H1 (cell line): ENCODE results near the gene PHC2. TPM values are rescaled to one million over a fixed set of nuclear protein-coding genes. Genes with fewer than 3 reads are reported as not detected.

Source experiments
- CTCF ChIA-PET: fragments of 300-600 bp; sonication (Branson Sonifier 250); formaldehyde crosslinking; loops from one replicate; lab custom pipeline; 2021; ENCODE audit not compliant: partially characterized antibody; lab: Charles Lee
- POLR2A ChIA-PET: fragments of 300-600 bp; sonication (Branson Sonifier 250); formaldehyde crosslinking; loops from one replicate; lab custom pipeline; 2021; ENCODE audit warnings: inconsistent platforms; ENCODE audit not compliant: partially characterized antibody; lab: Charles Lee
- DNase-seq, 2 experiments: peaks; one replicate each; pipeline versions ENCODE4 v3.0.0 to v3.0.0-alpha.2; 2010 to 2022; ENCODE audit warnings: low spot score in 2 of 2, low read depth in 1 of 2, mixed read lengths in 1 of 2
- FAIRE-seq: peaks from 2 replicates; lab custom pipeline; 2011; peaks lifted over from hg19 to GRCh38; lab: Jason Lieb, UNC
- H2AFZ ChIP-seq: 2 replicates; pipeline ENCODE4 v1.8.1; 2012; ENCODE audit warnings: low read length, inconsistent platforms
- H2AK5ac ChIP-seq: 2 replicates; pipeline ENCODE4 v1.6.1; 2013; ENCODE audit warnings: low read depth, low read length
- H2BK120ac ChIP-seq: replicated peaks from 2 replicates; pipeline ENCODE3; 2013; ENCODE audit warnings: low read depth, low read length, inconsistent platforms
- H2BK12ac ChIP-seq: 2 replicates; pipeline ENCODE4 v1.6.1; 2013; ENCODE audit warnings: low read depth, low read length
- H2BK15ac ChIP-seq: 2 replicates; pipeline ENCODE4 v1.6.1; 2013; ENCODE audit warnings: low read length
- H2BK20ac ChIP-seq: 2 replicates; pipeline ENCODE4 v1.6.1; 2013; ENCODE audit warnings: low read length
- H2BK5ac ChIP-seq: 2 replicates; pipeline ENCODE4 v1.6.1; 2013; ENCODE audit warnings: low read depth, low read length
- H3K14ac ChIP-seq: 2 replicates; pipeline ENCODE4 v1.6.1; 2013; ENCODE audit warnings: inconsistent platforms; ENCODE audit not compliant: insufficient read length
- H3K18ac ChIP-seq: 2 replicates; pipeline ENCODE4 v1.6.1; 2013; ENCODE audit warnings: low read length; ENCODE audit errors: extremely low read depth
- H3K23ac ChIP-seq: 2 replicates; pipeline ENCODE4 v1.6.1; 2013; ENCODE audit warnings: inconsistent platforms; ENCODE audit not compliant: insufficient read length
- H3K23me2 ChIP-seq: 2 replicates; pipeline ENCODE4 v1.6.1; 2013; ENCODE audit warnings: low read depth, low read length
- H3K27ac ChIP-seq: 2 replicates; pipeline ENCODE4 v1.6.1; 2011; ENCODE audit warnings: low read depth, low read length, inconsistent platforms
- H3K27me3 ChIP-seq, 4 experiments: replicated peaks in 1 of 4; 1 replicate in 1 of 4; 2 replicates in 3 of 4; pipeline versions ENCODE4 v1.6.1 to v1.8.1; 2011 to 2013; ENCODE audit warnings: low read length in 3 of 4, mild to moderate bottlenecking in 3 of 4, inconsistent platforms in 2 of 4, mixed read lengths in 2 of 4, moderate library complexity in 1 of 4; ENCODE audit not compliant: control insufficient read depth in 3 of 4, insufficient read depth in 3 of 4; ENCODE audit errors: extremely low read depth in 1 of 4
- H3K36me3 ChIP-seq, 4 experiments: 2 replicates each; pipeline versions ENCODE4 v1.6.1 to v1.8.1; 2011 to 2013; ENCODE audit warnings: mild to moderate bottlenecking in 4 of 4, low read length in 3 of 4, moderate library complexity in 2 of 4, control low read depth in 1 of 4, inconsistent platforms in 1 of 4; ENCODE audit not compliant: insufficient read depth in 4 of 4, control insufficient read depth in 2 of 4
- H3K4ac ChIP-seq: replicated peaks from 2 replicates; pipeline ENCODE3; 2013; ENCODE audit warnings: low read length, low read depth, mixed read lengths, inconsistent platforms; ENCODE audit not compliant: insufficient read length
- H3K4me1 ChIP-seq, 4 experiments: replicated peaks in 1 of 4; 1 replicate in 1 of 4; 2 replicates in 3 of 4; pipeline versions ENCODE4 v1.6.1 to v1.8.1; 2011 to 2013; ENCODE audit warnings: low read length in 3 of 4, inconsistent platforms in 2 of 4, mixed read lengths in 1 of 4; ENCODE audit not compliant: insufficient read depth in 4 of 4, control insufficient read depth in 3 of 4
- H3K4me2 ChIP-seq, 2 experiments: 2 replicates each; pipeline versions ENCODE4 v1.6.1 to v1.8.1; 2011 to 2013; ENCODE audit warnings: low read depth in 2 of 2, low read length in 2 of 2, control low read depth in 1 of 2, inconsistent platforms in 1 of 2, mild to moderate bottlenecking in 1 of 2; ENCODE audit not compliant: insufficient read depth in 1 of 2
- H3K4me3 ChIP-seq, 4 experiments: fragments of 200-600, 300-600 bp in 1 of 4; sonication (generic), shearing (Covaris generic), sonication (Bioruptor Twin) in 1 of 4; 2 replicates each; pipeline versions ENCODE4 v1.5.1 to v1.8.1; 2011 to 2016; ENCODE audit warnings: low read length in 4 of 4, low read depth in 3 of 4, control low read depth in 2 of 4, inconsistent platforms in 2 of 4, mild to moderate bottlenecking in 2 of 4, mixed read lengths in 1 of 4, moderate library complexity in 1 of 4; ENCODE audit not compliant: insufficient read depth in 2 of 4; ENCODE audit errors: extremely low read depth in 1 of 4
- H3K56ac ChIP-seq: replicated peaks from 2 replicates; pipeline ENCODE3; 2013; ENCODE audit warnings: low read depth, mild to moderate bottlenecking, mixed read lengths, low read length, inconsistent platforms; ENCODE audit not compliant: insufficient read length
- H3K79me1 ChIP-seq: 2 replicates; pipeline ENCODE4 v1.6.1; 2013; ENCODE audit warnings: low read depth, low read length, control low read depth
- H3K79me2 ChIP-seq, 2 experiments: 2 replicates each; pipeline versions ENCODE4 v1.6.1 to v1.8.1; 2012 to 2013; ENCODE audit warnings: low read length in 2 of 2, mild to moderate bottlenecking in 2 of 2, inconsistent platforms in 1 of 2; ENCODE audit not compliant: insufficient read depth in 2 of 2, control insufficient read depth in 1 of 2
- H3K9ac ChIP-seq, 4 experiments: replicated peaks in 1 of 4; 1 replicate in 1 of 4; 2 replicates in 3 of 4; pipeline versions ENCODE4 v1.6.1 to v1.8.1; 2011 to 2013; ENCODE audit warnings: low read depth in 3 of 4, low read length in 3 of 4, control low read depth in 2 of 4, mild to moderate bottlenecking in 2 of 4, moderate library complexity in 2 of 4, inconsistent platforms in 1 of 4; ENCODE audit errors: extremely low read depth in 1 of 4
- H3K9me3 ChIP-seq, 2 experiments: 2 replicates each; pipeline versions ENCODE4 v1.6.1 to v1.8.1; 2012 to 2013; ENCODE audit warnings: mild to moderate bottlenecking in 2 of 2, moderate library complexity in 2 of 2, control low read depth in 1 of 2, inconsistent platforms in 1 of 2, low read depth in 1 of 2, low read length in 1 of 2, mixed read lengths in 1 of 2; ENCODE audit not compliant: insufficient read depth in 2 of 2
- H4K20me1 ChIP-seq, 2 experiments: replicated peaks in 1 of 2; 2 replicates each; pipeline versions ENCODE3 to v1.8.1; 2011 to 2013; ENCODE audit warnings: inconsistent platforms in 2 of 2, low read length in 2 of 2, mild to moderate bottlenecking in 1 of 2; ENCODE audit not compliant: insufficient read depth in 2 of 2, control insufficient read depth in 1 of 2
- H4K5ac ChIP-seq: 2 replicates; pipeline ENCODE4 v1.6.1; 2013; ENCODE audit warnings: low read length, low read depth, mixed read lengths, inconsistent platforms; ENCODE audit not compliant: insufficient read length
- H4K8ac ChIP-seq: 2 replicates; pipeline ENCODE4 v1.8.0; 2013; ENCODE audit warnings: mild to moderate bottlenecking, moderate library complexity, low read length, inconsistent platforms; ENCODE audit not compliant: insufficient read depth; ENCODE audit errors: extremely low read depth
- H4K91ac ChIP-seq: replicated peaks from 2 replicates; pipeline ENCODE3; 2013; ENCODE audit warnings: low read length, mixed read lengths, inconsistent platforms; ENCODE audit not compliant: insufficient read length
- BCL11A ChIP-seq, 2 experiments: IDR thresholded peaks; one replicate each; pipeline ENCODE4 v1.6.1; 2011; ENCODE audit warnings: low read depth in 2 of 2, low read length in 2 of 2, mild to moderate bottlenecking in 2 of 2
- BRCA1 ChIP-seq: IDR thresholded peaks from 2 replicates; pipeline ENCODE4 v1.6.1; 2012; ENCODE audit warnings: low read depth, low read length, improper control_type of control experiment
- CBX5 ChIP-seq: fragments of 300-800, 300-1000 bp; sonication (generic); IDR thresholded peaks from 2 replicates; pipeline ENCODE4 v1.7.1; 2016; ENCODE audit warnings: antibody characterized with exemption, low read length, low read depth
- HDAC2 ChIP-seq, 2 experiments: fragments of 300-600 bp in 1 of 2; sonication (generic) in 1 of 2; IDR thresholded peaks; 2 replicates each; pipeline ENCODE4 v1.6.1; 2011 to 2012; ENCODE audit warnings: low read depth in 2 of 2, low read length in 2 of 2, mild to moderate bottlenecking in 2 of 2, moderate library complexity in 2 of 2, borderline replicate concordance in 1 of 2, inconsistent platforms in 1 of 2
- JUN ChIP-seq: IDR thresholded peaks from 2 replicates; pipeline ENCODE4 v1.6.1; 2011; ENCODE audit warnings: low read depth, mild to moderate bottlenecking, improper control_type of control experiment, low read length
- MAFK ChIP-seq: IDR thresholded peaks from 2 replicates; pipeline ENCODE4 v1.6.1; 2012; ENCODE audit warnings: low read depth, mild to moderate bottlenecking, improper control_type of control experiment, low read length
- SIN3A ChIP-seq, 2 experiments: IDR thresholded peaks in 1 of 2; conservative IDR thresholded peaks in 1 of 2; 2 replicates each; pipeline ENCODE4 v1.6.1; 2011 to 2012; ENCODE audit warnings: low read length in 2 of 2, improper control_type of control experiment in 1 of 2, low read depth in 1 of 2, mild to moderate bottlenecking in 1 of 2
- SUZ12 ChIP-seq: fragments of 200-600 bp; sonication (generic); IDR thresholded peaks from 2 replicates; pipeline ENCODE4 v1.6.1; 2012; ENCODE audit warnings: mild to moderate bottlenecking, inconsistent platforms, low read length, moderate library complexity, mixed read lengths
- WGBS, 2 experiments: shearing (Covaris generic) in 1 of 2; methylation state at CpG; one replicate each; pipeline versions ENCODE4 v1.1.6 to v1.1.7; 2013 to 2015; ENCODE audit warnings: low lambda C conversion rate in 2 of 2, mixed read lengths in 2 of 2, inconsistent platforms in 1 of 2, low coverage in 1 of 2, missing lambda C conversion rate in 1 of 2; ENCODE audit not compliant: insufficient replicate concordance in 2 of 2, insufficient coverage in 1 of 2, insufficient read length in 1 of 2; ENCODE audit errors: extremely low coverage in 1 of 2, missing lambda C conversion rate in 1 of 2; 5-methylcytosine and 5-hydroxymethylcytosine counted together
- polyA plus RNA-seq, 7 experiments: library from polyadenylated mRNA; depleted of rRNA in 3 of 7; stranded (reverse) in 5 of 7; unstranded in 2 of 7; fragments of >200 nt in 5 of 7; fragments of 200-250 nt in 2 of 7; gene quantifications; 1 replicate in 5 of 7; 2 replicates in 1 of 7; 4 replicates in 1 of 7; pipeline versions ENCODE4 v1.2.1 to v1.2.3, GENCODE V29; 2011 to 2013; ENCODE audit warnings: missing spikeins in 2 of 7, mixed read lengths in 2 of 7
- total RNA-seq: library from RNA; stranded (reverse); fragmentation: NEBNext Ultra II Directional; extraction: Animal tissue kit (Norgen Biotek cat#: 25700); gene quantifications from 2 replicates; pipeline ENCODE4 v1.2.1, GENCODE V29; 2021
- TF ChIP-seq, protein P1 (sequence below): IDR thresholded peaks from 2 replicates; pipeline ENCODE4 v1.6.1; 2011; ENCODE audit warnings: low read depth, mild to moderate bottlenecking, low read length; ENCODE audit not compliant: insufficient read depth

PHC2 gene
- total and polyA plus RNA-seq, 2 of the 8 experiments (the other 6 are each of a cell fraction or from before 2014, with no cell fraction given): 5.6 to 14.2 TPM

DNA sequence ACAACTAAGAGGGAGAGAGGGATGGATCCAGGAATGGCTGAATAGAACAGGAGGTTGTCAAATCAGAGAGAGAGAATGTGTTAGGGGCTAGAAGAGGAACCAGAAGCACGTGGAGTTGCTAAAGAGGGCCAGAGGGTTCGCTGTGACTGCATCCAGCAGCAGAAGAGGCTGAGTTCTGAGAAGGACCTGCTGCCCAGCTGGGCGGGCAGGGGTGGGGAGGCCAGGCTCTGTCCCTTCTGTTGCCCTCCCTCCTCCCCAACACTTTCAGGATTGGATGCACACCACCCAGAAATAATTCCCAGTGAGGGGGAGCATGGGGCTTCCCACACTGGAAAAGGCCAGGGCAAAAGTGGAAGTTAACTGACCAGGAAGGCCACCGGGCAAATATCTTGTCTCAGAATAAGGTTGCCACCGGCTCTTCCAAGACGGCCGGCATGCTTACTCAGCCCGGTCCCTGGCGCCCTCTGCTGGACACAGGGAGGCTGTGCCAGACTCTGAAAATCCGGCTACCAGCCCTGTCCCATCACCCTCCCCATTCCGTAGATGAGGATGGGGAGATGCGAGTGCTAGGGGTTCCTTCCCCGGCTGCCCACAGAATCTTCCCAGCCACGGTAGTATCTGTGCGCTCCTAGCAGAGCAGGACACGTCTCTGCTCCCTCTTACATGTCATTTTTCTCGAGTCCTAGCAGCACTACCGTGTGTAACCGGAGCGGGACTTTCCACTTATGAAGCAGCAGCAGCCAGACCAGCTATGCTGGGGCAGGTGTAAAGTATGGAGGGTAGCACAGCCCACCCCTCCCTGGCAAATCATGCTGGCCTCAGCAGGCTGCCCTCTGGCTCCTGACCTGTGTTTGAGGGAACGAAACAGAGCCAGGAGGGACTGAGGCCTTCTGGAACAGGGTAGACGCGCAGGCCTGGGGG lies 63.1 kb downstream of the PHC2 start:
- DNase-seq (peak; percentile 58 to 95), FAIRE-seq (no peak)
- peaks cover 2% of the 10 kb centered on the region; the same call in 1 of the 2 replicates for H3K23me2 ChIP-seq
- no peak overlapping the region for H3K18ac ChIP-seq
- no peak overlapping the region for H3K27ac ChIP-seq
- peak overlapping the region; percentile 85; the same call in 1 of the 2 replicates for H2BK12ac ChIP-seq
- no peak overlapping the region for H3K56ac ChIP-seq
- peak overlapping the region; percentile 73; the same call in 1 of the 2 replicates for H4K8ac ChIP-seq
- H3K4me1 ChIP-seq: peaks cover 13 to 29% (median 18%) of the 10 kb centered on the region in 4 experiments
- H3K14ac ChIP-seq: no peak overlapping the region
- H3K4me2 ChIP-seq: peak overlapping the region in 1 of 2 experiments; percentile 18; a peak in 1 of 4 replicates
- peak overlapping the region; percentile 10; the same call in 1 of the 2 replicates for H2BK5ac ChIP-seq
- H2BK120ac ChIP-seq: no peak overlapping the region
- no peak overlapping the region for H2AK5ac ChIP-seq
- H3K79me2 ChIP-seq: no peaks in the 10 kb centered on the region
- no peak overlapping the region for H4K91ac ChIP-seq
- no peak overlapping the region for H2BK20ac ChIP-seq
- H3K4me3 ChIP-seq: no peak overlapping the region
- CTCF ChIA-PET: interaction anchor here (0.6 to 10.1 kb wide), 29 partner anchors 9 to 275 kb away, joined by 3 to 180 read pairs (median 4); partner anchors contain the start of genes A3GALT2 and ZSCAN20
- H2BK15ac ChIP-seq: 0 out of 2 replicates have a peak overlapping the region, but pooled peaks have one; percentile 29
- H3K79me1 ChIP-seq: no peaks in the 10 kb centered on the region
- no peaks in the 10 kb centered on the region for H3K36me3 ChIP-seq
- H4K5ac ChIP-seq: no peak overlapping the region
- no peak overlapping the region for H3K9ac ChIP-seq
- H3K4ac ChIP-seq: peak overlapping the region; percentile 72
- 40% methylated on average over 23 of the region's 23 CpGs; no CpG with 5 or more reads in 1 of the 2 experiments for WGBS, 2 experiments
- H3K27me3 ChIP-seq: no peaks in the 10 kb centered on the region; a peak in 2 of 7 replicates
- 0 out of 2 replicates have a peak overlapping the region, but pooled peaks have one; percentile 27 for H2AFZ ChIP-seq
- no peaks in the 10 kb centered on the region for H4K20me1 ChIP-seq
- no peaks in the 10 kb centered on the region for H3K9me3 ChIP-seq
- H3K23ac ChIP-seq: no peak overlapping the region
- POLR2A ChIA-PET: interaction anchor here (1.4 kb wide), 1 partner anchor 27 kb away, joined by 3 read pairs; no protein-coding TSS in a partner anchor
- no peak for TF ChIP-seq JUN
- TF ChIP-seq MAFK: no peak
- no peak for TF ChIP-seq BRCA1
- 0 out of 4 replicates have a peak, but pooled peaks of 1 of the 2 experiments have one; percentile 20 for TF ChIP-seq SIN3A (conservative IDR thresholded peaks at IDR 0.05 in 1 of 2, IDR thresholded peaks at IDR 0.05 in 1 of 2; ENCODE audit: low read depth in 1 of 2, low read length in 2 of 2)
- no peak for TF ChIP-seq HDAC2 (IDR thresholded peaks at IDR 0.05; ENCODE audit: borderline replicate concordance in 1 of 2, low read depth in 2 of 2, low read length in 2 of 2)
- no peak for TF ChIP-seq CBX5
- TF ChIP-seq SUZ12: no peak
- TF ChIP-seq, protein P1, sequence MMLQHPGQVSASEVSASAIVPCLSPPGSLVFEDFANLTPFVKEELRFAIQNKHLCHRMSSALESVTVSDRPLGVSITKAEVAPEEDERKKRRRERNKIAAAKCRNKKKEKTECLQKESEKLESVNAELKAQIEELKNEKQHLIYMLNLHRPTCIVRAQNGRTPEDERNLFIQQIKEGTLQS: no peak
- no peak for TF ChIP-seq BCL11A (IDR thresholded peaks at IDR 0.05; ENCODE audit: low read depth in 2 of 2, low read length in 2 of 2)
